Activated T-cell treated with anti-CD3 and anti-CD28 coated beads for 24 hours (primary cell): ENCODE data around the gene SEPSECS.

Source experiments
- DNase-seq: peaks from one replicate; pipeline ENCODE4 v3.0.0-alpha.2; 2020; ENCODE audit warnings: low read depth

SEPSECS gene

GRCh38 chr4:25155947-25156346, 4.3 kb downstream of the SEPSECS start:
- no peak for DNase-seq

DNA sequence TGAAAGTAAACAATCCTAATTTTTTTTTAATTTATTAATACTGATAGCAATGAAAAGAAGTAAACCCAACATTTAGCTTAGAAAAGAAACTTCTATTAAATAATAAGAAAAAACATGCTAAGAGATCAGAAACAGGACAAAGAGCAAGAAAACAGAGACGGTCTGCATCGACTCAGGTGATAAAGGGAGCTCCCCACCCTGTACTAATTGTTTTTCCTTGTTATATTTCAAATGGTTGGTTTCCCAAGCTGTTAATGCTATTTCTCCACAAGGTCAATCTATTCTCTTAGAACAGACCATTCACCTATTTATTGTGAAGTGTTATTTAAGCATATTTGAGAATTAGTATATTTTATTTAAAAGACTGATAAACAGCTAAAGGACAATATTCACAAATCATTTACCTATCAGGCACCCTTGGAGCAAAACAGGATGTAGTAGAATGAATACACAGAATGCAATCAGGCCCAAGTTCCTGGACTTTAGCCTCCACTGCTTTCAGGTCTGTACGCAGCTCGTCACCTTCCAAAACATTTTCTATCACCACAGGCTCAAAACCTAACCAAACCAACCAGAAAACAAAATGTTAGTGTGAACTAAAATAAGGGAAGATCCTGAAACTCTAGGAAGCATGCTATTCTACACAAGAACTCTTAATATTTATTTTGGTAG, 5.5 kb downstream of the SEPSECS start:
- no peak for DNase-seq

GRCh38 chr4:25146076-25146475, 14.2 kb downstream of the SEPSECS start:
- DNase-seq: no peak

GRCh38 chr4:25144870-25145481, 15.3 kb downstream of the SEPSECS start:
- no peak for DNase-seq

DNA sequence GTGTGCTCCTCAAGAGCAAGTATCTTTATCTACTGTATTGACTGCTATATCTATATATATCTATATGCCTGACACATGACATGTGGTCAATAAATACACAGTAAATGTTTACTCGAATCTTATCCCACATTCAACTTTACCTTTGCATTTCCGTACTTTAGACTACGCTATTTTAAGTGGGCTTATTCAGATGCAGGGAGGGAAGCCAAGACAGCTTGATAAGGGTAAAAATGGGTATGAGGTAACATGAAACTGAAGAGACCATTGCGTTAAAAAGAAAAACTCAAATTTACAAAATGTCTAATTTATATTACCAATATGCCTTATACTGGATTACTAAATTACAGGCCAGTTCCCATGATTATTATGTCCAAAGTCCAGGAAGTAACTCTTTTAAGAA, 17.8 kb downstream of the SEPSECS start:
- no peak for DNase-seq

GRCh38 chr4:25141592-25141991, 18.7 kb downstream of the SEPSECS start:
- no peak for DNase-seq

GRCh38 chr4:25133132-25133531, 27.1 kb downstream of the SEPSECS start:
- no peak for DNase-seq

DNA sequence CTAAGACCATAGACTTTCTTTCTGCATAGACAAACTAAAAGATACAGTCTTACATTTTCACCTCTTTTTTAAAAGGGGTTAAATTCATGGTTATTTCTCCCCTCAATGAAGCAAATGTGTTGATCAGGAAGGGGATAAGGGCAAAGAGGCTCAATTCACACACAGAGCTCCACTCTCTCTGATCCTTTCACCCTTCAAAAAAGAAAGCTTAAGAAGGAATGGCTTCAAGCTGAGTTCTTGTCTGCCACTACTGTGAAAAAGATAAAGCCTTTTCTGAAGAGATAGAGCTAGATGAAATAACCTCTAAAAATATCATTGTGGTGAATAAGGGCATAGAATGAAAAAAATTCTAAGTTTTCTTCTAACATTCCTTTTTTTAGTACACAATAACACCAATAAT, 28.3 kb downstream of the SEPSECS start:
- no peak for DNase-seq

DNA sequence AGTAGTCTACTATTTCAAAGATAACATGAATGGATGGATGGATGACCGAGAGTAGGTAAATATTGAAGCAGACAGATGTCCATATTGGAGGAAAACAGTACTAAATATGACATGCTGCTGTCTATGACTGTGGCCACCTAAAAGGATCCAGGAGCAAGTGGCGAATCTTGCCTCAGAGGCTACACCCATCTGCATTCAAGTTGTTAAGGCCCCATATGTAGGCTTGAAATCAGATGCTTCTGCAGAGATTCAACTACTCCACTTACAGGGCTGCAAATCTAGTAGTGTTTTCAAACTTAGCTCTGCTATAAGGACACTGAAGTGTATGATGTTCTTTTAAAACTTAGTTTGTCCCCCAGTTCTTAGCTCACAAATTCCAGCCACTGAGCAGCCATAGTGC, 28.9 kb downstream of the SEPSECS start:
- DNase-seq: no peak

DNA sequence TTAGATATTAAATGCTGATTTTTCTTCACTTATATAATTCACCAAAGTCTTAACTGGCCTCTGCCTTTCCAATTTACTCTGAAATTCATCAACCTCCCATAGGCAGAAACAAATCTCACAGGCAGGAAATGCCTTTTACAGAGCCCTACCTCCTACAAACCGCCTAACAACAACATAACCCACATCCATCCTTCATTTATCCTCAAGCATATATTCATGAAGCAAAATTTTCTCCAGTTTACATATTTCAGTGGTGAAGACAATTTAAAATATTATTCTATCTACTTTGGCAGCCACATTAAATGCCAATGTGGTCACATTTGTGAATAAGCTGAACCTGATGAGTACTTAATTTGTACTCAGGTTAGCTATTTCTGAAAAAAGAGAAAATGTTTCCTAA, 30.3 kb downstream of the SEPSECS start:
- DNase-seq: no peak

DNA sequence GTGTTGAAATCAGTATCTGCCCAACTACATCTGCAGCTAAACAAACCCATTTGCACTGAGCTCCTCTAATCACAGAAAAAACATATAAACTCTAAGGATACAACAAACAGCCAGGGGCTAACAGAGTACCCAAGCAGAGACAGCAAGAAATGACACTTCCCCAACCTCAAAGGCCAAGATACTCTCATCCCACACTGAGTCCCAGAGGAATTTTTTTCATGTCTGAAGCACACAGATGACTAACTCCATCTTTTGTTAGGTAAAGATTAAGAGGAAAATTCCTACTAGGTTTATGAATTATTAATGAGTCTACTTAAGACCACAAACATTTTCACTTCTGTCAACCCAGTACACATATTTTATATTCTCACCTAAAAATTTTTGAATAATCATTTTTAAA, 31.6 kb downstream of the SEPSECS start:
- DNase-seq: no peak

DNA sequence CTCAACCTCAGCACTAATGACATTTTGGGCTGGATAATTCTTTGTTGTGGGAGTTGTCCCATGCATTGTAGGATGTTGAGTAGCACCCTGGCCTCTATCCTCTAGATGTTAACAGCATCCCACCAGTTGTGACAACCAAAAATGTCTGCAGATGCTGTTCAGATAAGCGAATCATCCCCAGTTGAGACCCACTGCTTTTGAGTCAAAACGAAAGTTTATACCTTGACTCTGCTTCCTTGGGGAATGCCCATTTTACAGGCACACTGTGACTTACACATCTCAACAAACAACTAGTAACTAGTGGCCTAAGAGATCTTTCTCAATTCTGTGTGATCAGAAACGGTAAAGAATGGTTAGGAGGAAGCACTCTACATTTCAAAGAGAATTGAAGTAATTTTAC, 37.0 kb downstream of the SEPSECS start:
- DNase-seq: no peak

DNA sequence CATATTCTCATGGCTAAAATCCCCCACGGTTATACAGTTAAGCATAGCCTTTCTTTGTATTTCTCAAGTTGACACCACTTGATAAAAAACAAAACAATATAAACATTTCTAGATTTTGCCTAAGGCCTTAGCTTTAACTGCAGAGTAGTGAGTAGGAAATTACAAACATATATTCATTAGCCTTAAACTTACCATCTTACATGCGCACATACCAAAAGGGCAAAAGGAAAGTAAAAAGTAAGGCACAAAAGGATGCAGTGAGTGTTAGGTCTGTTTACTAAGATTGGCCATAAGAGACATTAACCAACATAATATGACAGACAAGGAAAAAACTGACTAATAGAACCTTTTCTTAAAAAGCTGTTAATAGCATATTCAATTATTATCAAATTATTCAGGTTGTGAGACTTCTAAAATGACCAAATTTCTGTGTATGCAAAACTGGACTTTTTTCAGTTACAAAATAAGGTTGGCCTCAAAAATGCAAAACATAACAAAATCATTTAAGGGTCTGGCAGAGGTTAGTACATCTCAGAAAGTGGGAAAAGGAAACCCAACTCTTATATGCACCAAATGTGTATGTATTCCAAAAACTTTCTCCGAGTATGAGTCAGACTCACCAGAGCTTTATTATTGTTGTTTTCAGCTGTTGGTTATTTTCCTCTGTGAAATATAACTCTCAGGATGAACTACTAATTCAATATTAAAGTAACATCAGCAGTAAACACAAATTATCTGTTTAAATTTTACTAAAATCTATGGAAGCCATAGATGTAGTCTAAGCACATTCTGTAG, 39.9 kb downstream of the SEPSECS start:
- no peak for DNase-seq

DNA sequence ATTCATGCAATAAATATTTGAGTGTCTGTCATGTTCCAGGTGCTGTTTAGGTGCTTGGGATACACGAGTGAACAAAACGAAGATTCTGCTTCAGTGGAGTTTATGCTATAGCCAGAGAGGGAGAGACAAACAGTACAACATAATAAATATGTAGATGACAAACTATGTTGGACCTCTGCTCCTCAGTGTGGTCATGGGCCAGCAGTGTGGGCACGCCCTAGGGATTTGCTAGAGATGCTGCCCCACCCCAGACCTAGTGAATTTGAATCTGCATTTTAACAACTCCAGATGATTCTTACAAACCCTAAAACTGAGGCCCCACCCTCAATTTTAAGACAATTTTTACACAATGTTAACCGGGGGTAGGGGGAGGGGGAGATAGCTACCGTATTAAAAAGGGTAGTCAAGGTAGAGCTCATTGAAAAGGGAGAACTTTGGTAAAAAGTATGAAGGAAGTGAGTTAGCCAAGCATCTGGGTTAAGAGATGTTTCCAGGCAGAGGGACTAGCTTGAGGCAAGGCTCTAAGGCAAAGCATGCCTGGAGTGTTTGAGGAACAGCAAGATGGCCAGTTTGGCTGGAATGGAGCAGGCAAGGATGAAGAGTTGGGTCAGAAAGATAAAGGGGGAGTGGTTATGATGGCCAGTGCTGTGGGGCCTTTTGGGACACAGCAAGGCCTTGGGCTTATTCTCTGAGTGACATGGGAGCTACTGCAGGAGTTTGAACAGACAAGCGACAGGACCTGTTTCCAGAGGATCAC, 42.4 kb downstream of the SEPSECS start:
- DNase-seq: no peak

DNA sequence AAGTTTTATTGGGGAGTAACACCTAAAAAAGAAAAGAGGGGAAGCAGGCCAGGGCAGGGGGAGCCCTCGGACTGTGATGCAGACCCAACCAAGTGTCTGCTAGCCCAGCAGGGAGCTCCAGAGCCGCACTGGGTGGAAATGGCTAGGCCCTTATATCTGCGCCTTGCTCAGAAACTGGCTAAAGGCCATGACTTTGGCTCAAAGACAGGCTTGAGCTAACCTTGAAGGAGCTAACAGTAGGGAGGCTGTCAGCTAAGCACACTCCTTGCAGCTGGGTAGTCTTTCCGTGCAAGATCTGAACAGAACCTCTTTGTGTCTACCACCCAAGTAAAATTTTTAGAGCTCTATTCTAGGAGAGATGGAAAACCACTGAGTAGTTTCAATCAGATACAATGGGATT, 43.0 kb downstream of the SEPSECS start:
- no peak for DNase-seq

- no peak for DNase-seq
Measured at GRCh38 chr4:25113915-25114904, 46.0 kb downstream of the SEPSECS start.

GRCh38 chr4:25112995-25113380, 47.3 kb downstream of the SEPSECS start:
- DNase-seq: no peak

DNA sequence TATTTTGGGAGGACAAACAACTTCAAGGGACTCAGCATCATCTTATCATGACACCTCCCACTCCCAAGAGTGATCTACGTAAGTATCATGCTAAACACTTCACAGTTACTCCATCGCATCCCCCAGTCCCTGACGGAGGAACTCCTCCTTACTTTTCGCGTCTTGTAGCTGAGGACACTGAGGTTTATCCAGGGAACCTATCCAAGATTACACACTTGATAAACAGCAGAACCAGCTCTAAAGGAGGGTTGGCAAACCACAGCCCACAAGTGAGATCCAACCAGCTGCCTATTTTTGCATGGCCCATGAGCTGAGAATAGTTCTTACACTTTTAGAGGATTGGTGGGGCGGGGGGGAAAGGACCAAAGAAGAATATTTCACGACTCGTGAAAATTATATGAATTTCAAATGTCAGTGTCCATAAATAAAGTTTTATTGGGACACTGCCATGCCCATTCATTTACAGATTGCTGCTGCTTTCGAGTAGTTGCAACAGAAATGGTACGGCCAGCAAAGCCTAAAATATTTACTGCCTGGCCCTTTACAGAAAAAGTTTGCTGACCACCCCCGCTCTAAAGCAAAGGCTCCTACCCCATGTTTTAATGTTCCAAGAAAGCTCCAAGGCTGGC, 47.8 kb downstream of the SEPSECS start:
- DNase-seq: no peak

GRCh38 chr4:25111648-25112196, 48.5 kb downstream of the SEPSECS start:
- no peak for DNase-seq

DNA sequence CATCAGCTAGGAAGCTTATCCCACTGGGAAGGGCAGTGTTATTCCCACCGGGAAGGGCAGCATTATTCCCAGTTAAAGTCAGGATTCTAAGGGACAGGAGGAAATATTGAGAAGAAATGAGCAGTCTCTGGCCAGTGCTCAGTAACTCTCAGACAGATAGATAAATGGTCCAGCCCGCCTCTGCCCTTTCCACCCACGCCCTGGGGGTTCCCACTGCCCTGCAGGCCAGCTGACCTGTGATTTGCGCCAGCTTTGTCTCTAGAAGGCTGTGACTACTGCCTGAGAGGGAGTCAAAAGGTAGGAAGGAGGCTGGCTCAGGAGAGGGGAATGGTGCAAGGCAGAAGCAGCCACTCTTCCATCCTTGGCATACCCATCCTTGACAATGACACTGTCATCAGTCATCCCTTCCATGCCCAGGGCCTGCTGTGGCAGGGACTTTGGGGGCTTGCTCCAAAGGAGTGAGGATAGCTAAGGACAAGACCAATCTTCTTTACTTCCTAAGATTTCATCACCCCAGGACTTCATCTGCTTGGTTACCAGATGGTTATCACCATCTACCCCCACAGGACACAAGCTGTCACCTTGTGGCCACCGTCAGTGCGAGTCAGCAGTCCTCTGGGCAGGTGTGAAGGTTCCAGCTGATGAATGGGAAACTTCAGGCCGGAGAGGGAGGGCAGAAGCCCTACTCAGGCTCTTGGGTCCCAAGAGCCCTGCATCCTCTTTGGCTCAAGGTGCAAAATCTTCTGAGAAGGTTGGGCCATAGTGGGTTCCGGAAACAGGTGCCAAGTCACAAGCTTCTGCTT, 49.5 kb downstream of the SEPSECS start:
- DNase-seq: no peak
